Endothelial cell of umbilical vein (primary cell): ENCODE measurements around the gene PDE3A. TPM values are rescaled to one million over a fixed set of nuclear protein-coding genes. Genes with fewer than 3 reads are reported as not detected.

Experiments used
- BruUV-seq: library from RNA; stranded (reverse); fragments of 400-500 nt; replicated peaks from 2 replicates; lab custom pipeline; 2021; lab: Mats Ljungman, UMichigan
- CTCF ChIA-PET: fragments of 300-600, 350-600 bp; sonication (Branson Sonifier 250); formaldehyde crosslinking; loops from one replicate; lab custom pipeline; 2021; ENCODE audit warnings: antibody characterized with exemption, inconsistent platforms; lab: Charles Lee
- POLR2A ChIA-PET: fragments of 300-600, 350-600 bp; sonication (Branson Sonifier 250); formaldehyde crosslinking; loops from one replicate; lab custom pipeline; 2021; ENCODE audit warnings: antibody characterized with exemption, inconsistent platforms; lab: Charles Lee
- DNase-seq: peaks from one replicate; pipeline ENCODE4 v3.0.0-alpha.2; 2011; ENCODE audit warnings: low read depth, low spot score
- FAIRE-seq: peaks from 2 replicates; lab custom pipeline; 2011; peaks lifted over from hg19 to GRCh38; lab: Jason Lieb, UNC
- H2AFZ ChIP-seq: 2 replicates; pipeline ENCODE4 v1.6.0; 2012; ENCODE audit warnings: low read depth, low read length, control low read depth, inconsistent platforms
- H3K27ac ChIP-seq: 2 replicates; pipeline ENCODE4 v1.5.1; 2011; ENCODE audit warnings: low read depth, mild to moderate bottlenecking, control low read depth, low read length, moderate library complexity; ENCODE audit not compliant: insufficient read depth
- H3K27me3 ChIP-seq, 2 experiments: 2 replicates each; pipeline versions ENCODE4 v1.6.0 to v1.6.1; 2011; ENCODE audit warnings: low read length in 2 of 2, mixed read lengths in 1 of 2; ENCODE audit not compliant: control insufficient read depth in 2 of 2, insufficient read depth in 2 of 2
- H3K36me3 ChIP-seq, 2 experiments: 2 replicates in 1 of 2; 3 replicates in 1 of 2; pipeline ENCODE4 v1.5.1; 2011; ENCODE audit warnings: low read length in 2 of 2, mild to moderate bottlenecking in 1 of 2, moderate library complexity in 1 of 2; ENCODE audit not compliant: control insufficient read depth in 2 of 2, insufficient read depth in 2 of 2; ENCODE audit errors: extremely low read depth in 1 of 2
- H3K4me1 ChIP-seq: 3 replicates; pipeline ENCODE4 v1.5.1; 2011; ENCODE audit warnings: mild to moderate bottlenecking, low read length; ENCODE audit not compliant: control insufficient read depth, insufficient read depth; ENCODE audit errors: extremely low read depth
- H3K4me2 ChIP-seq: 2 replicates; pipeline ENCODE4 v1.6.1; 2011; ENCODE audit warnings: low read length, control low read depth, mixed read lengths; ENCODE audit not compliant: insufficient read depth
- H3K4me3 ChIP-seq, 3 experiments: fragments of 200-600 bp in 1 of 3; sonication (generic), shearing (Covaris generic) in 1 of 3; replicated peaks in 1 of 3; 2 replicates each; pipeline ENCODE4 v1.5.1; 2011 to 2016; ENCODE audit warnings: control low read depth in 3 of 3, low read length in 3 of 3, mild to moderate bottlenecking in 2 of 3, inconsistent platforms in 1 of 3, low read depth in 1 of 3, moderate library complexity in 1 of 3; ENCODE audit not compliant: insufficient read depth in 1 of 3
- H3K79me2 ChIP-seq: 2 replicates; pipeline ENCODE4 v1.6.0; 2012; ENCODE audit warnings: low read length, inconsistent platforms; ENCODE audit not compliant: control insufficient read depth, insufficient read depth
- H3K9ac ChIP-seq: replicated peaks from 2 replicates; pipeline ENCODE3; 2011; ENCODE audit warnings: low read length, control low read depth; ENCODE audit not compliant: insufficient read depth; ENCODE audit errors: extremely low read depth
- H3K9me1 ChIP-seq: replicated peaks from 3 replicates; pipeline ENCODE4 v1.6.0; 2011; ENCODE audit warnings: mild to moderate bottlenecking, low read length; ENCODE audit not compliant: control insufficient read depth, insufficient read depth; ENCODE audit errors: extremely low read depth
- H3K9me3 ChIP-seq: replicated peaks from 2 replicates; pipeline ENCODE4 v1.5.1; 2012; ENCODE audit warnings: low read length, inconsistent platforms; ENCODE audit not compliant: control insufficient read depth, insufficient read depth
- H4K20me1 ChIP-seq: replicated peaks from 2 replicates; pipeline ENCODE3; 2011; ENCODE audit warnings: mild to moderate bottlenecking, low read length; ENCODE audit not compliant: control insufficient read depth, insufficient read depth; ENCODE audit errors: extremely low read depth
- EZH2 ChIP-seq: IDR thresholded peaks from 2 replicates; pipeline ENCODE4 v1.6.1; 2012; ENCODE audit warnings: borderline replicate concordance, low read depth, mild to moderate bottlenecking, moderate library complexity, low read length, inconsistent platforms; ENCODE audit not compliant: severe bottlenecking
- FOS ChIP-seq: IDR thresholded peaks from 2 replicates; pipeline ENCODE4 v1.6.1; 2011; ENCODE audit warnings: mild to moderate bottlenecking, low read length, moderate library complexity, borderline replicate concordance; ENCODE audit not compliant: insufficient read depth
- GATA2 ChIP-seq: IDR thresholded peaks from 2 replicates; pipeline ENCODE4 v1.7.0; 2011; ENCODE audit warnings: low read depth, mild to moderate bottlenecking, moderate library complexity, mixed read lengths, low read length; ENCODE audit not compliant: insufficient read length, insufficient read depth
- JUN ChIP-seq: IDR thresholded peaks from 2 replicates; pipeline ENCODE4 v1.6.1; 2011; ENCODE audit warnings: borderline replicate concordance, low read depth; ENCODE audit not compliant: insufficient read length, insufficient read depth
- MYC ChIP-seq: IDR thresholded peaks from one replicate; pipeline ENCODE4 v1.6.1; 2011; ENCODE audit warnings: mild to moderate bottlenecking, low read depth, low read length
- POLR2A ChIP-seq: IDR thresholded peaks from 2 replicates; pipeline ENCODE4 v1.6.1; 2012; ENCODE audit warnings: low read depth, mild to moderate bottlenecking, control low read depth, low read length
- POLR2AphosphoS5 ChIP-seq: IDR thresholded peaks from 2 replicates; pipeline ENCODE4 v1.6.1; 2012; ENCODE audit warnings: low read depth, mild to moderate bottlenecking, control low read depth, low read length, moderate library complexity; ENCODE audit not compliant: insufficient read depth
- dilution Hi-C: fragments of 300-500 bp; cut with MboI; formaldehyde crosslinking; loops from one replicate; pipeline ENCODE4 v1.15.0; 2019; ENCODE audit warnings: low sequenced_read_pairs; ENCODE audit not compliant: extremely low pct_ligation_motif_present
- intact Hi-C: fragments of 100-400 bp; cut with micrococcal nuclease; formaldehyde crosslinking; loops from one replicate; pipeline ENCODE4 v1.10.0; 2022
- polyA plus RNA-seq, 4 experiments: library from polyadenylated mRNA; depleted of rRNA in 3 of 4; stranded (reverse) in 3 of 4; unstranded in 1 of 4; fragments of >200 nt; gene quantifications; 2 replicates each; pipeline versions ENCODE4 v1.2.1 to v1.2.3, GENCODE V29; 2011 to 2012; ENCODE audit warnings: missing spikeins in 1 of 4
- total RNA-seq: library from RNA; stranded (reverse); gene quantifications from 2 replicates; pipeline ENCODE4 v1.2.3, GENCODE V29; 2021
- TF ChIP-seq, protein P1 (sequence below): IDR thresholded peaks from 2 replicates; pipeline ENCODE4 v1.6.1; 2011; ENCODE audit not compliant: insufficient read depth, insufficient read length
- TF ChIP-seq, protein P2 (sequence below), 2 donors: IDR thresholded peaks; 1 replicate in 1 of 2; 2 replicates in 1 of 2; pipeline ENCODE4 v1.5.1; 2011; ENCODE audit warnings: low read length in 2 of 2, mild to moderate bottlenecking in 2 of 2, moderate library complexity in 2 of 2, control low read depth in 1 of 2, inconsistent platforms in 1 of 2, low read depth in 1 of 2; ENCODE audit not compliant: insufficient read depth in 1 of 2; ENCODE audit errors: extremely low read depth in 1 of 2

The PDE3A gene
- total and polyA plus RNA-seq, 2 donors (not counting 3 experiments of a cell fraction or from before 2014, with no cell fraction given) = 14.0 to 27.4 TPM

DNA sequence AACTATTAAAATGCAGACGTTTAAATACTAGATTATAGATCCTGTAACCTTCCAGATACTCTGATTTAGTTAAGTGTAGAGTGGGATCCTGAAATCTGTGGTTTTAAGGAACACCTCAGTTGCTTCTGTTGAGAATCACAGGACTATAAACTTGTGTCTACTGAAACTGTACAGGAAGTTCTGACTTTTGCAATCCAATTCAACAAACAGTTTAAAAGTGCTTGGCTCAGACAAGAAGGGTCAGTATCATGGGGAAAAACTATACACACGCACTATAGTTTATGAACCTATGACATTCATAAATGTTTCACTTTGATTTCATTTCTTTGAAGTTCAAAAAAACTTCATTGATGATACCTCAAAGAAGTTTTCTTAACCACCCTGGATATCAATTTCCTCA is 13.8 kb downstream of the PDE3A start:
- TF ChIP-seq POLR2AphosphoS5 = no peak
- no peak for TF ChIP-seq MYC
- no peak for TF ChIP-seq POLR2A
- TF ChIP-seq EZH2 = no peak
- TF ChIP-seq JUN = no peak
- TF ChIP-seq, protein P1, sequence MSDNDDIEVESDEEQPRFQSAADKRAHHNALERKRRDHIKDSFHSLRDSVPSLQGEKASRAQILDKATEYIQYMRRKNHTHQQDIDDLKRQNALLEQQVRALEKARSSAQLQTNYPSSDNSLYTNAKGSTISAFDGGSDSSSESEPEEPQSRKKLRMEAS = no peak
- no peak for TF ChIP-seq GATA2
- TF ChIP-seq, protein P2, sequence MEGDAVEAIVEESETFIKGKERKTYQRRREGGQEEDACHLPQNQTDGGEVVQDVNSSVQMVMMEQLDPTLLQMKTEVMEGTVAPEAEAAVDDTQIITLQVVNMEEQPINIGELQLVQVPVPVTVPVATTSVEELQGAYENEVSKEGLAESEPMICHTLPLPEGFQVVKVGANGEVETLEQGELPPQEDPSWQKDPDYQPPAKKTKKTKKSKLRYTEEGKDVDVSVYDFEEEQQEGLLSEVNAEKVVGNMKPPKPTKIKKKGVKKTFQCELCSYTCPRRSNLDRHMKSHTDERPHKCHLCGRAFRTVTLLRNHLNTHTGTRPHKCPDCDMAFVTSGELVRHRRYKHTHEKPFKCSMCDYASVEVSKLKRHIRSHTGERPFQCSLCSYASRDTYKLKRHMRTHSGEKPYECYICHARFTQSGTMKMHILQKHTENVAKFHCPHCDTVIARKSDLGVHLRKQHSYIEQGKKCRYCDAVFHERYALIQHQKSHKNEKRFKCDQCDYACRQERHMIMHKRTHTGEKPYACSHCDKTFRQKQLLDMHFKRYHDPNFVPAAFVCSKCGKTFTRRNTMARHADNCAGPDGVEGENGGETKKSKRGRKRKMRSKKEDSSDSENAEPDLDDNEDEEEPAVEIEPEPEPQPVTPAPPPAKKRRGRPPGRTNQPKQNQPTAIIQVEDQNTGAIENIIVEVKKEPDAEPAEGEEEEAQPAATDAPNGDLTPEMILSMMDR (IDR thresholded peaks at IDR 0.05; ENCODE audit: extremely low read depth in 1 of 2, insufficient read depth in 1 of 2, low read depth in 1 of 2, low read length in 2 of 2) = no peak
- TF ChIP-seq FOS = no peak
- Histone ChIP-seq H3K4me3 (no peak overlapping the region), H3K9ac (no peak overlapping the region), H3K79me2 (peaks cover 40% of the 10 kb centered on the region), H3K27me3 (no peaks in the 10 kb centered on the region), H3K36me3 (peaks cover 0 to 2% of the 10 kb centered on the region in 2 experiments), H2AFZ (no peak overlapping the region), H3K9me1 (no peaks in the 10 kb centered on the region), H3K27ac (no peak overlapping the region), H4K20me1 (no peaks in the 10 kb centered on the region), H3K9me3 (no peaks in the 10 kb centered on the region), H3K4me2 (no peak overlapping the region), H3K4me1 (no peaks in the 10 kb centered on the region)
- CTCF ChIA-PET = no interaction called here
- POLR2A ChIA-PET = no interaction called here
- intact Hi-C loops = loop anchor here (10.0 kb wide), 1 partner anchor 163 kb away; no protein-coding TSS in a partner anchor
- FAIRE-seq = no peak
- BruUV-seq = no TSS peak
- dilution Hi-C loops = no loop called here
- no peak for DNase-seq
